ENCODE data around the gene MORF4L1. TPM values are rescaled to one million over a fixed set of nuclear protein-coding genes. Genes with fewer than 3 reads are reported as not detected.
A peak's percentile ranks its signal among the peaks of the same experiment; 100 is the strongest.

The MORF4L1 gene
- total and polyA plus RNA-seq, 2 donors from 2014 or later, result 319 to 325 TPM

GRCh38 chr15:78880813-78881212, 8.1 kb downstream of the MORF4L1 start:
- no peaks in the 10 kb centered on the region for H3K27me3 ChIP-seq (ENCODE audit: control insufficient read depth, insufficient read depth, low read length)
- TF ChIP-seq CTCF (IDR thresholded peaks at IDR 0.05; ENCODE audit: borderline replicate concordance, extremely low read depth, insufficient read depth), result no peak
- intact Hi-C loops (cut with DNase I), result no loop called here
- no peak overlapping the region for H3K27ac ChIP-seq (ENCODE audit: low read depth in 2 of 2, low read length in 2 of 2)
- DNase-seq, result no peak
- peaks cover 2 to 27% (median 16%) of the 10 kb centered on the region in 3 donors for H3K4me1 ChIP-seq (ENCODE audit: control insufficient read depth in 2 of 3, insufficient read depth in 2 of 3, low read depth in 1 of 3, low read length in 3 of 3)
- no peaks in the 10 kb centered on the region for H3K9me3 ChIP-seq (ENCODE audit: control insufficient read depth in 2 of 3, insufficient read depth in 1 of 3, low read length in 3 of 3)
- H3K36me3 ChIP-seq (ENCODE audit: control insufficient read depth in 2 of 3, insufficient read depth in 3 of 3, low read length in 3 of 3), result peaks cover 2 to 11% (median 3%) of the 10 kb centered on the region in 3 donors
- no peak for FAIRE-seq
- H3K9ac ChIP-seq (ENCODE audit: low read length in 3 of 3), result no peak overlapping the region
- H3K4me3 ChIP-seq (ENCODE audit: low read length in 3 of 3), result no peak overlapping the region

GRCh38 chr15:78881681-78882080, 9.0 kb downstream of the MORF4L1 start:
- H3K36me3 ChIP-seq (ENCODE audit: control insufficient read depth in 2 of 3, insufficient read depth in 3 of 3, low read length in 3 of 3), result peaks cover 6 to 15% (median 7%) of the 10 kb centered on the region in 3 donors
- H3K9ac ChIP-seq (ENCODE audit: low read length in 3 of 3), result no peak overlapping the region
- no peaks in the 10 kb centered on the region for H3K9me3 ChIP-seq (ENCODE audit: control insufficient read depth in 2 of 3, insufficient read depth in 1 of 3, low read length in 3 of 3)
- DNase-seq, result no peak
- no peak overlapping the region for H3K4me3 ChIP-seq (ENCODE audit: low read length in 3 of 3)
- TF ChIP-seq CTCF (IDR thresholded peaks at IDR 0.05; ENCODE audit: borderline replicate concordance, extremely low read depth, insufficient read depth), result no peak
- H3K27me3 ChIP-seq (ENCODE audit: control insufficient read depth, insufficient read depth, low read length), result no peaks in the 10 kb centered on the region
- peak overlapping the region in 1 of 2 donors; percentile 28 for H3K27ac ChIP-seq (ENCODE audit: low read depth in 2 of 2, low read length in 2 of 2)
- H3K4me1 ChIP-seq (ENCODE audit: control insufficient read depth in 2 of 3, insufficient read depth in 2 of 3, low read depth in 1 of 3, low read length in 3 of 3), result peaks cover 2 to 27% (median 14%) of the 10 kb centered on the region in 3 donors
- FAIRE-seq, result no peak
- intact Hi-C loops (cut with DNase I), result no loop called here

- Histone ChIP-seq H3K4me3 (ENCODE audit: low read length in 3 of 3) (no peak overlapping the region), H3K36me3 (ENCODE audit: control insufficient read depth in 2 of 3, insufficient read depth in 3 of 3, low read length in 3 of 3) (peaks cover 18 to 61% (median 27%) of the 10 kb centered on the region in 3 donors), H3K27ac (ENCODE audit: low read depth in 2 of 2, low read length in 2 of 2) (no peak overlapping the region), H3K4me1 (ENCODE audit: control insufficient read depth in 2 of 3, insufficient read depth in 2 of 3, low read depth in 1 of 3, low read length in 3 of 3) (peaks cover 0 to 12% (median 2%) of the 10 kb centered on the region in 3 donors), H3K9ac (ENCODE audit: low read length in 3 of 3) (no peak overlapping the region), H3K9me3 (ENCODE audit: control insufficient read depth in 2 of 3, insufficient read depth in 1 of 3, low read length in 3 of 3) (no peaks in the 10 kb centered on the region), H3K27me3 (ENCODE audit: control insufficient read depth, insufficient read depth, low read length) (no peaks in the 10 kb centered on the region)
- no peak for DNase-seq
- FAIRE-seq, result no peak
- no peak for TF ChIP-seq CTCF (IDR thresholded peaks at IDR 0.05; ENCODE audit: borderline replicate concordance, extremely low read depth, insufficient read depth)
- intact Hi-C loops (cut with DNase I), result no loop called here
Observed at GRCh38 chr15:78889000-78889399, 16.3 kb downstream of the MORF4L1 start.

- no peak for TF ChIP-seq CTCF (IDR thresholded peaks at IDR 0.05; ENCODE audit: borderline replicate concordance, extremely low read depth, insufficient read depth)
- no peak overlapping the region for H3K9ac ChIP-seq (ENCODE audit: low read length in 3 of 3)
- no peaks in the 10 kb centered on the region for H3K27me3 ChIP-seq (ENCODE audit: control insufficient read depth, insufficient read depth, low read length)
- intact Hi-C loops (cut with DNase I), result no loop called here
- H3K9me3 ChIP-seq (ENCODE audit: control insufficient read depth in 2 of 3, insufficient read depth in 1 of 3, low read length in 3 of 3), result no peaks in the 10 kb centered on the region
- no peak overlapping the region for H3K4me3 ChIP-seq (ENCODE audit: low read length in 3 of 3)
- DNase-seq, result no peak
- FAIRE-seq, result no peak
- no peak overlapping the region for H3K27ac ChIP-seq (ENCODE audit: low read depth in 2 of 2, low read length in 2 of 2)
- peaks cover 17 to 70% (median 35%) of the 10 kb centered on the region in 3 donors for H3K36me3 ChIP-seq (ENCODE audit: control insufficient read depth in 2 of 3, insufficient read depth in 3 of 3, low read length in 3 of 3)
- H3K4me1 ChIP-seq (ENCODE audit: control insufficient read depth in 2 of 3, insufficient read depth in 2 of 3, low read depth in 1 of 3, low read length in 3 of 3), result no peaks in the 10 kb centered on the region
Observed at GRCh38 chr15:78893538-78893937, 20.8 kb downstream of the MORF4L1 start.
